GM23248 (cell line): ENCODE results near the gene CFAP157. TPM values are rescaled to one million over a fixed set of nuclear protein-coding genes. Genes with fewer than 3 reads are reported as not detected.

ENCODE experiments used
- DNase-seq: peaks from one replicate; pipeline ENCODE4 v3.0.0-alpha.2; 2015
- H2AFZ ChIP-seq: fragments of 200-600 bp; sonication (generic); 2 replicates; pipeline ENCODE4 v1.6.1; 2016; ENCODE audit warnings: antibody characterized with exemption
- H3F3A ChIP-seq: fragments of 200-600 bp; sonication (generic); 2 replicates; pipeline ENCODE4 v1.6.1; 2016; ENCODE audit warnings: mild to moderate bottlenecking, antibody characterized with exemption, mixed run types; ENCODE audit not compliant: insufficient read depth
- H3K27ac ChIP-seq: fragments of 200-600 bp; sonication (generic); 2 replicates; pipeline ENCODE4 v1.5.1; 2016; ENCODE audit warnings: mild to moderate bottlenecking
- H3K27me3 ChIP-seq: fragments of 200-600 bp; sonication (generic); replicated peaks from 2 replicates; pipeline ENCODE4 v1.6.1; 2016; ENCODE audit warnings: mild to moderate bottlenecking; ENCODE audit not compliant: insufficient read depth
- H3K36me3 ChIP-seq: fragments of 200-600 bp; sonication (generic); 2 replicates; pipeline ENCODE4 v1.6.1; 2016; ENCODE audit warnings: low read depth, mild to moderate bottlenecking
- H3K4me1 ChIP-seq: fragments of 200-600 bp; sonication (generic); 2 replicates; pipeline ENCODE4 v1.6.1; 2016; ENCODE audit warnings: mild to moderate bottlenecking; ENCODE audit not compliant: insufficient read depth
- H3K4me2 ChIP-seq: fragments of 200-600 bp; sonication (generic); one replicate; pipeline ENCODE4 v1.6.1; 2016; ENCODE audit warnings: mild to moderate bottlenecking; ENCODE audit not compliant: unreplicated experiment
- H3K4me3 ChIP-seq: fragments of 200-600 bp; sonication (generic); 2 replicates; pipeline ENCODE4 v1.5.1; 2016; ENCODE audit warnings: mild to moderate bottlenecking
- H3K79me2 ChIP-seq: fragments of 200-600 bp; sonication (generic); 2 replicates; pipeline ENCODE4 v1.6.1; 2016; ENCODE audit warnings: mild to moderate bottlenecking; ENCODE audit not compliant: insufficient read depth
- H3K9ac ChIP-seq: fragments of 200-600 bp; sonication (generic); 2 replicates; pipeline ENCODE4 v1.6.1; 2016; ENCODE audit warnings: mild to moderate bottlenecking
- H3K9me2 ChIP-seq: fragments of 200-600 bp; sonication (generic); 2 replicates; pipeline ENCODE4 v1.6.1; 2016; ENCODE audit warnings: mixed run types, mild to moderate bottlenecking, moderate library complexity; ENCODE audit not compliant: insufficient read depth
- H3K9me3 ChIP-seq: fragments of 200-600 bp; sonication (generic); one replicate; pipeline ENCODE4 v1.6.1; 2017; ENCODE audit warnings: low read depth
- H4K20me1 ChIP-seq: fragments of 200-600 bp; sonication (generic); 2 replicates; pipeline ENCODE4 v1.6.0; 2016; ENCODE audit not compliant: insufficient read depth
- EZH2 ChIP-seq: fragments of 200-600 bp; sonication (generic); IDR thresholded peaks from 2 replicates; pipeline ENCODE4 v1.6.1; 2018; ENCODE audit warnings: antibody characterized with exemption, mild to moderate bottlenecking; ENCODE audit not compliant: insufficient read depth, poor library complexity, severe bottlenecking
- EZH2phosphoT487 ChIP-seq: fragments of 200-600 bp; sonication (generic); IDR thresholded peaks from 2 replicates; pipeline ENCODE4 v1.6.1; 2018; ENCODE audit warnings: antibody characterized with exemption, moderate library complexity, mild to moderate bottlenecking, low read depth; ENCODE audit not compliant: insufficient read depth
- WGBS, 2 experiments: methylation state at CpG; one replicate each; pipeline ENCODE4 v1.1.6; 2015 to 2017; ENCODE audit warnings: low lambda C conversion rate in 2 of 2, low coverage in 1 of 2; ENCODE audit errors: missing lambda C conversion rate in 2 of 2; 5-methylcytosine and 5-hydroxymethylcytosine counted together
- in situ Hi-C: fragments of 300-500 bp; cut with MboI; formaldehyde crosslinking; loops from 2 replicates; pipeline ENCODE4 v1.15.0; 2020
- polyA plus RNA-seq: library from polyadenylated mRNA; unstranded; fragments of >200 nt; fragmentation: Nextera tagmentation; extraction: Ambion mirVana; gene quantifications from 2 replicates; pipeline ENCODE4 v1.2.1, GENCODE V29; 2016
- total RNA-seq: library from RNA; depleted of rRNA; stranded (reverse); fragments of >200 nt; shearing (Covaris generic); gene quantifications from 2 replicates; pipeline ENCODE4 v1.2.3, GENCODE V29; 2014

CFAP157 gene
- total and polyA plus RNA-seq, 2 experiments from 2014 or later: 0.55 TPM; not detected in 1

DNA sequence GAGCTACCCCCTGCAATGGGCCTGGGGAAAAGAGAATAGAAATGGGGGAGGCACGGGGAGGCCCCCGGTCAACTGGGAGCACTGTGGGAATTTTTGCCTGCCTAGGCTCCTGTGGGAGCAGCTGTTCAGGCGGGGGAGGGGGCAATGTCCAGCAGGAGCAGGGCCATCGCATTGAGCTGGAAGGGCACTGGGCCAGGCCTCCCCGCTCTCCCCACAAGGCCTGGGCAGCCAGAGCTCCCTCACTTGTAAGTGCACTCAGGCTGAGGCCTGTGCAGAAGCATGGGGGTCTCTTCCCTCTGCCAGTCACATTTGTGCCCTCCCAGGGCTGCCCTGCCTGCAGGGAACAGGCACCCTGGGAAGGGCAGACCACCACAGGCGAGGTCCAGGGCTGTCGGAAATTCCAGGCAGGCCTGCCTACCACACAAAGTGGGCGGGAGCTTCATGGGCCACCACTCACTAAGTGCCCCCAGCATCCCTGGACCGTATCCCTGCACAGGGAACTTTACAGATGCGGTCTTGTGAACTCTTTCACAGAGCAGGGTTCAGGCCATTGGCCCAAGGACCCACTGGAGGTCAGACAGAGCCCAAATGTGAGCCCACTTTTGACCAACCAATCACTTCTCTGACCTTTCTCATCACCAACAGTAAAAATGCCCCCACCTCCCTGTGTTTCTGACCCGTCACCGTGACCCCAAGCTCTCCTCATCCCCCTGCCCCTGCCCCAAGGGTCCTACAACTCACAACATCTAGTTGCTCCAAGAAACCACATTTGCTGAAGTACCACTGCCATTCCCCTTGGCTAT, 1.0 kb upstream of the CFAP157 start:
- Histone ChIP-seq H3K4me2 (no peak overlapping the region), H3K9me2 (no peaks in the 10 kb centered on the region), H3K36me3 (no peaks in the 10 kb centered on the region), H3K79me2 (no peaks in the 10 kb centered on the region), H3K27ac (no peak overlapping the region), H4K20me1 (no peaks in the 10 kb centered on the region), H3K4me3 (no peak overlapping the region), H3K9me3 (no peaks in the 10 kb centered on the region), H3K9ac (no peak overlapping the region), H3F3A (no peaks in the 10 kb centered on the region), H2AFZ (no peak overlapping the region), H3K4me1 (no peaks in the 10 kb centered on the region), H3K27me3 (no peaks in the 10 kb centered on the region)
- WGBS, 2 experiments: 80 to 86% methylated on average over 12 of the region's 12 CpGs
- TF ChIP-seq EZH2phosphoT487: no peak
- TF ChIP-seq EZH2: no peak
- DNase-seq: no peak
- in situ Hi-C loops: no loop called here

GRCh38 chr9:127707766-127708165, 978 bp downstream of the CFAP157 start:
- Histone ChIP-seq H3K4me3 (no peak overlapping the region), H3K36me3 (no peaks in the 10 kb centered on the region), H3K4me2 (no peak overlapping the region), H3F3A (no peaks in the 10 kb centered on the region), H3K9me2 (no peaks in the 10 kb centered on the region), H2AFZ (no peak overlapping the region), H3K9me3 (no peaks in the 10 kb centered on the region), H4K20me1 (no peaks in the 10 kb centered on the region), H3K4me1 (no peaks in the 10 kb centered on the region), H3K27me3 (no peaks in the 10 kb centered on the region), H3K79me2 (no peaks in the 10 kb centered on the region), H3K9ac (no peak overlapping the region), H3K27ac (no peak overlapping the region)
- WGBS, 2 experiments: 65 to 75% methylated on average over 5 of the region's 5 CpGs
- DNase-seq: peak; percentile 12
- no peak for TF ChIP-seq EZH2
- no peak for TF ChIP-seq EZH2phosphoT487
- in situ Hi-C loops: no loop called here

DNA sequence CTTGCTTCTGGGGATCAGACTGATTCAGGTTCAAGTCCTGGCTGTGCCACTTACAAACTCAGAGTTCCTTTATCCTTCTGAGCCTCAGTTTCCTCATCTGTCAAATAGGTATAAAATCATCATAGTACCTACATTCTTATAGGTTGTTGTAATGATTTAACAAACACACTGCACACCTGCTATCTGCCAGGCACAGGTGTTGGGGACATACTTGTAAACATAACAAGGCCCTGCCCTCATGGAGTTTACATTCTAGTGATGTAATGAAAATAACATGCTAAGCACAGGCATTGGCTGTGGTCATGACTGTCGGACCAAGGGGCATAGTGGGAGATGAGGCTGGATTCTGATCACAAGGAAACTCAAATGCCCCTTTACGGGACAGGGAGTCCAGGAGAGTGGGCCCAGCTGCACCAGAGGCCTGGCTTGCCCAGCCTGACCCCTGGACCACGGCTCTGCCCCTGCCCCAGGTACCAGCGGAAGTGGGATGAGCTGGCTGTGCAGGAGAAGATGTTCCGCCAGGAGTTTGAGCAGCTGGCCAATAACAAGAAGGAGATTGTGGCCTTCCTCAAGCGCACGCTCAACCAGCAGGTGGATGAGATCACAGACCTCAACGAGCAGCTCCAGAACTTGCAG, 2.3 kb downstream of the CFAP157 start:
- in situ Hi-C loops: no loop called here
- Histone ChIP-seq H3K9me3 (no peaks in the 10 kb centered on the region), H3K4me2 (no peak overlapping the region), H3K9me2 (no peaks in the 10 kb centered on the region), H3K36me3 (no peaks in the 10 kb centered on the region), H3K27me3 (no peaks in the 10 kb centered on the region), H2AFZ (no peak overlapping the region), H4K20me1 (no peaks in the 10 kb centered on the region), H3K9ac (no peak overlapping the region), H3K79me2 (peaks cover 6% of the 10 kb centered on the region; the same call in 1 of the 2 replicates), H3K4me3 (no peak overlapping the region), H3K4me1 (no peaks in the 10 kb centered on the region; the same call in 1 of the 2 replicates), H3K27ac (no peak overlapping the region), H3F3A (no peaks in the 10 kb centered on the region)
- TF ChIP-seq EZH2 (no peak), EZH2phosphoT487 (no peak)
- no peak for DNase-seq
- WGBS, 2 experiments: 80 to 90% methylated on average over 8 of the region's 8 CpGs

- H3K4me3 ChIP-seq: no peak overlapping the region
- no peaks in the 10 kb centered on the region for H4K20me1 ChIP-seq
- peaks cover 4% of the 10 kb centered on the region; the same call in 1 of the 2 replicates for H3K4me1 ChIP-seq
- no peaks in the 10 kb centered on the region for H3K9me3 ChIP-seq
- H2AFZ ChIP-seq: no peak overlapping the region
- TF ChIP-seq EZH2 (no peak), EZH2phosphoT487 (no peak)
- H3K27me3 ChIP-seq: no peaks in the 10 kb centered on the region
- H3K79me2 ChIP-seq: peaks cover 11% of the 10 kb centered on the region
- in situ Hi-C loops: no loop called here
- no peaks in the 10 kb centered on the region for H3K9me2 ChIP-seq
- DNase-seq: no peak
- H3K36me3 ChIP-seq: no peaks in the 10 kb centered on the region
- H3K4me2 ChIP-seq: no peak overlapping the region
- H3F3A ChIP-seq: no peaks in the 10 kb centered on the region
- no peak overlapping the region for H3K27ac ChIP-seq
- H3K9ac ChIP-seq: no peak overlapping the region
- WGBS, 2 experiments: 97 to 98% methylated on average over 10 of the region's 10 CpGs
These were observed 3.5 kb downstream of the CFAP157 start for GRCh38 chr9:127710204-127710783.
